ENCODE data around the gene FLNC. TPM values are rescaled to one million over a fixed set of nuclear protein-coding genes. Genes with fewer than 3 reads are reported as not detected.

FLNC gene
- total and polyA plus RNA-seq, 2 donors (not counting 1 experiment from before 2014, with no cell fraction given) = 0.01 TPM; not detected in 1

GRCh38 chr7:128853799-128854198 lies 23.6 kb downstream of the FLNC start:
- DNase-seq (no peak), ATAC-seq (ENCODE audit: low read depth) (no peak)
- Mint-ChIP-seq H3K27ac (no peak overlapping the region), H3K4me3 (no peak overlapping the region), H3K9me3 (ENCODE audit: insufficient read depth) (no peaks in the 10 kb centered on the region), H3K4me1 (no peaks in the 10 kb centered on the region), H3K27me3 (no peaks in the 10 kb centered on the region)
- Histone ChIP-seq H3K4me3 (ENCODE audit: control extremely low read depth in 1 of 5, extremely low read depth in 1 of 5, insufficient read depth in 1 of 5, low read depth in 2 of 5, low read length in 4 of 5) (no peak overlapping the region), H3K4me2 (replicated peaks; ENCODE audit: low read depth, low read length, poor library complexity, severe bottlenecking) (no peak overlapping the region), H3K9ac (ENCODE audit: low read length) (no peak overlapping the region), H3K36me3 (replicated peaks in 1 of 2; ENCODE audit: control extremely low read depth in 1 of 2, control insufficient read depth in 1 of 2, extremely low read depth in 1 of 2, insufficient read depth in 2 of 2, low read length in 1 of 2) (no peaks in the 10 kb centered on the region), H2AFZ (ENCODE audit: insufficient read depth, low read depth, low read length, poor library complexity, severe bottlenecking) (no peak overlapping the region), H3K27me3 (replicated peaks in 1 of 4; ENCODE audit: control extremely low read depth in 1 of 4, control insufficient read depth in 3 of 4, insufficient read depth in 4 of 4, low read length in 3 of 4) (no peaks in the 10 kb centered on the region), H3K9me3 (ENCODE audit: control extremely low read depth in 1 of 3, control insufficient read depth in 2 of 3, insufficient read depth in 1 of 3, low read length in 2 of 3) (no peaks in the 10 kb centered on the region), H3K27ac (ENCODE audit: low read length in 2 of 2) (no peak overlapping the region), H4K20me1 (ENCODE audit: control insufficient read depth, insufficient read depth, low read length, poor library complexity, severe bottlenecking) (no peaks in the 10 kb centered on the region), H3K79me2 (ENCODE audit: control insufficient read depth, insufficient read depth, low read length) (no peaks in the 10 kb centered on the region), H3K4me1 (ENCODE audit: control insufficient read depth in 2 of 2, insufficient read depth in 2 of 2, low read length in 2 of 2) (no peaks in the 10 kb centered on the region)
- ChIA-PET CTCF (no interaction called here), POLR2A (no interaction called here)
- intact Hi-C loops (cut with micrococcal nuclease) = no loop called here
- TF ChIP-seq EZH2 (IDR thresholded peaks at IDR 0.05; ENCODE audit: borderline replicate concordance, insufficient read depth, low read depth, low read length, poor library complexity, severe bottlenecking) (no peak), CTCF (IDR thresholded peaks at IDR 0.05) (no peak)
- 63% methylated on average over 20 of the region's 23 CpGs for WGBS (ENCODE audit: insufficient coverage)

- Histone ChIP-seq H3K4me2 (replicated peaks; ENCODE audit: low read depth, low read length, poor library complexity, severe bottlenecking) (no peak overlapping the region), H3K9ac (ENCODE audit: low read length) (no peak overlapping the region), H3K79me2 (ENCODE audit: control insufficient read depth, insufficient read depth, low read length) (no peaks in the 10 kb centered on the region), H2AFZ (ENCODE audit: insufficient read depth, low read depth, low read length, poor library complexity, severe bottlenecking) (no peak overlapping the region), H3K4me1 (ENCODE audit: control insufficient read depth in 2 of 2, insufficient read depth in 2 of 2, low read length in 2 of 2) (no peaks in the 10 kb centered on the region), H4K20me1 (ENCODE audit: control insufficient read depth, insufficient read depth, low read length, poor library complexity, severe bottlenecking) (no peaks in the 10 kb centered on the region), H3K27ac (ENCODE audit: low read length in 2 of 2) (no peak overlapping the region), H3K9me3 (ENCODE audit: control extremely low read depth in 1 of 3, control insufficient read depth in 2 of 3, insufficient read depth in 1 of 3, low read length in 2 of 3) (no peaks in the 10 kb centered on the region), H3K4me3 (ENCODE audit: control extremely low read depth in 1 of 5, extremely low read depth in 1 of 5, insufficient read depth in 1 of 5, low read depth in 2 of 5, low read length in 4 of 5) (no peak overlapping the region), H3K27me3 (replicated peaks in 1 of 4; ENCODE audit: control extremely low read depth in 1 of 4, control insufficient read depth in 3 of 4, insufficient read depth in 4 of 4, low read length in 3 of 4) (no peaks in the 10 kb centered on the region), H3K36me3 (replicated peaks in 1 of 2; ENCODE audit: control extremely low read depth in 1 of 2, control insufficient read depth in 1 of 2, extremely low read depth in 1 of 2, insufficient read depth in 2 of 2, low read length in 1 of 2) (no peaks in the 10 kb centered on the region)
- DNase-seq (no peak), ATAC-seq (ENCODE audit: low read depth) (no peak)
- intact Hi-C loops (cut with micrococcal nuclease) = no loop called here
- POLR2A ChIA-PET = no interaction called here
- no peaks in the 10 kb centered on the region for H3K9me3 Mint-ChIP-seq (ENCODE audit: insufficient read depth)
- no peak overlapping the region for H3K27ac Mint-ChIP-seq
- H3K4me1 Mint-ChIP-seq = no peaks in the 10 kb centered on the region
- 93% methylated on average over 21 of the region's 21 CpGs for WGBS (ENCODE audit: insufficient coverage)
- TF ChIP-seq EZH2 (IDR thresholded peaks at IDR 0.05; ENCODE audit: borderline replicate concordance, insufficient read depth, low read depth, low read length, poor library complexity, severe bottlenecking) (no peak), CTCF (IDR thresholded peaks at IDR 0.05) (no peak)
- no peaks in the 10 kb centered on the region for H3K27me3 Mint-ChIP-seq
- no peak overlapping the region for H3K4me3 Mint-ChIP-seq
- CTCF ChIA-PET = no interaction called here
These were observed 24.2 kb downstream of the FLNC start for GRCh38 chr7:128854396-128854795.

Data from B cell (primary cell).